Liver (tissue), 9 donors: ENCODE measurements around the gene CDC42BPB. TPM values are rescaled to one million over a fixed set of nuclear protein-coding genes. Genes with fewer than 3 reads are reported as not detected.

Experiments used
- DNase-seq: peaks from one replicate; pipeline ENCODE4 v3.0.0-alpha.2; 2017; ENCODE audit warnings: low spot score
- H3K27ac ChIP-seq, 2 donors: one replicate each; pipeline ENCODE4 v1.7.0; 2013; ENCODE audit warnings: inconsistent platforms in 2 of 2, low read length in 2 of 2, control low read depth in 1 of 2, low read depth in 1 of 2, mild to moderate bottlenecking in 1 of 2
- H3K27me3 ChIP-seq, 4 donors: one replicate each; pipeline versions ENCODE4 v1.6.1 to v1.7.0; 2013; ENCODE audit warnings: low read length in 3 of 4, inconsistent platforms in 1 of 4, mild to moderate bottlenecking in 1 of 4, moderate library complexity in 1 of 4; ENCODE audit not compliant: control insufficient read depth in 4 of 4, insufficient read depth in 4 of 4
- H3K36me3 ChIP-seq, 4 donors: one replicate each; pipeline versions ENCODE4 v1.6.1 to v1.7.0; 2013; ENCODE audit warnings: low read length in 3 of 4, mild to moderate bottlenecking in 3 of 4, low read depth in 1 of 4, moderate library complexity in 1 of 4; ENCODE audit not compliant: control insufficient read depth in 4 of 4, insufficient read depth in 3 of 4
- H3K4me1 ChIP-seq, 4 donors: one replicate each; pipeline versions ENCODE4 v1.6.1 to v1.7.0; 2013; ENCODE audit warnings: low read length in 3 of 4, mild to moderate bottlenecking in 3 of 4, moderate library complexity in 1 of 4; ENCODE audit not compliant: control insufficient read depth in 4 of 4, insufficient read depth in 4 of 4
- H3K4me3 ChIP-seq, 3 donors: one replicate each; pipeline versions ENCODE4 v1.6.1 to v1.7.0; 2013; ENCODE audit warnings: low read length in 3 of 3, control low read depth in 1 of 3, low read depth in 1 of 3, mild to moderate bottlenecking in 1 of 3
- H3K9ac ChIP-seq, 2 donors: one replicate each; pipeline ENCODE4 v1.7.0; 2013; ENCODE audit warnings: low read length in 2 of 2, mild to moderate bottlenecking in 2 of 2, moderate library complexity in 2 of 2, control low read depth in 1 of 2, low read depth in 1 of 2
- H3K9me3 ChIP-seq, 4 donors: one replicate each; pipeline versions ENCODE4 v1.6.1 to v1.7.0; 2013; ENCODE audit warnings: low read length in 3 of 4; ENCODE audit not compliant: control insufficient read depth in 4 of 4
- ATF3 ChIP-seq: IDR thresholded peaks from 2 replicates; pipeline ENCODE4 v1.6.1; 2016; ENCODE audit warnings: antibody characterized with exemption
- EGR1 ChIP-seq, 2 donors: IDR thresholded peaks; 2 replicates each; pipeline ENCODE4 v1.6.1; 2016 to 2018; ENCODE audit warnings: antibody characterized with exemption in 2 of 2, low read depth in 2 of 2
- FOXA1 ChIP-seq: IDR thresholded peaks from 2 replicates; pipeline ENCODE4 v1.6.1; 2016; ENCODE audit warnings: antibody characterized with exemption
- FOXA2 ChIP-seq: IDR thresholded peaks from 2 replicates; pipeline ENCODE4 v1.6.1; 2016; ENCODE audit warnings: antibody characterized with exemption
- GABPA ChIP-seq, 2 donors: IDR thresholded peaks in 1 of 2; conservative IDR thresholded peaks in 1 of 2; 2 replicates each; pipeline ENCODE4 v1.6.1; 2016; ENCODE audit warnings: antibody characterized with exemption in 2 of 2, mild to moderate bottlenecking in 1 of 2, moderate library complexity in 1 of 2
- HNF4A ChIP-seq, 2 donors: conservative IDR thresholded peaks; 2 replicates each; pipeline ENCODE4 v1.6.1; 2016; ENCODE audit warnings: antibody characterized with exemption in 2 of 2, mild to moderate bottlenecking in 2 of 2
- HNF4G ChIP-seq: IDR thresholded peaks from 2 replicates; pipeline ENCODE4 v1.6.1; 2016; ENCODE audit warnings: antibody characterized with exemption
- JUND ChIP-seq, 2 donors: IDR thresholded peaks; 2 replicates each; pipeline ENCODE4 v1.6.1; 2016; ENCODE audit warnings: antibody characterized with exemption in 2 of 2
- MAX ChIP-seq: IDR thresholded peaks from 2 replicates; pipeline ENCODE4 v1.6.1; 2016; ENCODE audit warnings: antibody characterized with exemption
- NR2F2 ChIP-seq: IDR thresholded peaks from 2 replicates; pipeline ENCODE4 v1.6.1; 2016; ENCODE audit warnings: antibody characterized with exemption
- RAD21 ChIP-seq, 2 donors: IDR thresholded peaks; 2 replicates each; pipeline ENCODE4 v1.6.1; 2016; ENCODE audit warnings: antibody characterized with exemption in 2 of 2, mild to moderate bottlenecking in 2 of 2
- RXRA ChIP-seq, 2 donors: IDR thresholded peaks; 2 replicates each; pipeline ENCODE4 v1.6.1; 2017 to 2018; ENCODE audit warnings: antibody characterized with exemption in 2 of 2, mild to moderate bottlenecking in 1 of 2
- SP1 ChIP-seq: IDR thresholded peaks from 2 replicates; pipeline ENCODE4 v1.6.1; 2018; ENCODE audit warnings: antibody characterized with exemption, mild to moderate bottlenecking
- TAF1 ChIP-seq: conservative IDR thresholded peaks from 2 replicates; pipeline ENCODE4 v1.6.1; 2016; ENCODE audit warnings: antibody characterized with exemption, mild to moderate bottlenecking
- YY1 ChIP-seq: IDR thresholded peaks from 2 replicates; pipeline ENCODE4 v1.6.1; 2016; ENCODE audit warnings: antibody characterized with exemption, mild to moderate bottlenecking
- ZBTB33 ChIP-seq: IDR thresholded peaks from 2 replicates; pipeline ENCODE4 v1.6.1; 2016; ENCODE audit warnings: antibody characterized with exemption
- WGBS: extraction: QIAGEN DNeasy Blood & Tissue Kit; methylation state at CpG from one replicate; pipeline ENCODE4 v1.1.7; 2013; 5-methylcytosine and 5-hydroxymethylcytosine counted together
- polyA plus RNA-seq, 2 donors: library from polyadenylated mRNA; stranded (reverse) in 1 of 2; unstranded in 1 of 2; fragments of 200-250 nt in 1 of 2; fragments of >200 nt in 1 of 2; fragmentation: Nextera tagmentation in 1 of 2; extraction: Ambion mirVana in 1 of 2; gene quantifications; one replicate each; pipeline versions ENCODE4 v1.2.1 to v1.2.3, GENCODE V29; 2013 to 2015
- total RNA-seq, 2 donors: library from RNA; depleted of rRNA; stranded (reverse); fragments of >200 nt; gene quantifications; one replicate each; pipeline ENCODE4 v1.2.3, GENCODE V29; 2014
- TF ChIP-seq, protein P1 (sequence below): fragments of 150-350 bp; IDR thresholded peaks from 2 replicates; pipeline ENCODE4 v1.5.1; 2017; ENCODE audit warnings: improper control_type of control experiment, low read depth, low read length; ENCODE audit not compliant: missing input control
- TF ChIP-seq, protein P2 (sequence below): IDR thresholded peaks from 2 replicates; pipeline ENCODE4 v1.6.1; 2016; ENCODE audit warnings: antibody characterized with exemption, mild to moderate bottlenecking
- donor health status: healthy.
- donor health status: healthy.
- donor health status: healthy.
- donor health status: healthy.
- donor health status: healthy.

CDC42BPB gene
- total and polyA plus RNA-seq, 4 donors, result 4.1 to 78.7 (median 29.7) TPM

DNA sequence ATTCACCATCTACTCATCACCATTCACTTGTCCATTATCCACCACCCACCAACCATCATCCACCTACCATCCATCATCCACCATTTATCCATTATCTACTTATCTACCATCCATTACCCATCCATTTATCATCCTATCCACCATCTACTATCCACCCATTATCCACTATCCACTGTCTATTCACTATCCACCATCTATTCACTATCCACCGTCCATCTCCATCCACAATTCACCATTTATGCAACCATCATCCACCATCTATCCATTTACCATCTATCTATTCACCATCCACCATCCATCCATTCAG, 136.4 kb downstream of the CDC42BPB start:
- Histone ChIP-seq H3K36me3 (no peaks in the 10 kb centered on the region), H3K9ac (no peak overlapping the region), H3K9me3 (no peaks in the 10 kb centered on the region), H3K27me3 (no peaks in the 10 kb centered on the region), H3K27ac (no peak overlapping the region), H3K4me1 (peaks cover 9 to 23% (median 16%) of the 10 kb centered on the region in 4 donors), H3K4me3 (no peak overlapping the region)
- TF ChIP-seq GABPA (IDR thresholded peaks at IDR 0.05 in 1 of 2, conservative IDR thresholded peaks at IDR 0.05 in 1 of 2) (no peak), FOXA2 (no peak), YY1 (no peak), HNF4A (conservative IDR thresholded peaks at IDR 0.05) (no peak), EGR1 (IDR thresholded peaks at IDR 0.05; ENCODE audit: low read depth in 2 of 2) (no peak), HNF4G (no peak), NR2F2 (no peak), FOXA1 (no peak), RAD21 (IDR thresholded peaks at IDR 0.05) (no peak), RXRA (IDR thresholded peaks at IDR 0.05) (no peak), SP1 (no peak), MAX (no peak), JUND (IDR thresholded peaks at IDR 0.05) (no peak), TAF1 (no peak), ATF3 (no peak), ZBTB33 (no peak)
- TF ChIP-seq, protein P1, sequence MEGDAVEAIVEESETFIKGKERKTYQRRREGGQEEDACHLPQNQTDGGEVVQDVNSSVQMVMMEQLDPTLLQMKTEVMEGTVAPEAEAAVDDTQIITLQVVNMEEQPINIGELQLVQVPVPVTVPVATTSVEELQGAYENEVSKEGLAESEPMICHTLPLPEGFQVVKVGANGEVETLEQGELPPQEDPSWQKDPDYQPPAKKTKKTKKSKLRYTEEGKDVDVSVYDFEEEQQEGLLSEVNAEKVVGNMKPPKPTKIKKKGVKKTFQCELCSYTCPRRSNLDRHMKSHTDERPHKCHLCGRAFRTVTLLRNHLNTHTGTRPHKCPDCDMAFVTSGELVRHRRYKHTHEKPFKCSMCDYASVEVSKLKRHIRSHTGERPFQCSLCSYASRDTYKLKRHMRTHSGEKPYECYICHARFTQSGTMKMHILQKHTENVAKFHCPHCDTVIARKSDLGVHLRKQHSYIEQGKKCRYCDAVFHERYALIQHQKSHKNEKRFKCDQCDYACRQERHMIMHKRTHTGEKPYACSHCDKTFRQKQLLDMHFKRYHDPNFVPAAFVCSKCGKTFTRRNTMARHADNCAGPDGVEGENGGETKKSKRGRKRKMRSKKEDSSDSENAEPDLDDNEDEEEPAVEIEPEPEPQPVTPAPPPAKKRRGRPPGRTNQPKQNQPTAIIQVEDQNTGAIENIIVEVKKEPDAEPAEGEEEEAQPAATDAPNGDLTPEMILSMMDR, result no peak
- TF ChIP-seq, protein P2, sequence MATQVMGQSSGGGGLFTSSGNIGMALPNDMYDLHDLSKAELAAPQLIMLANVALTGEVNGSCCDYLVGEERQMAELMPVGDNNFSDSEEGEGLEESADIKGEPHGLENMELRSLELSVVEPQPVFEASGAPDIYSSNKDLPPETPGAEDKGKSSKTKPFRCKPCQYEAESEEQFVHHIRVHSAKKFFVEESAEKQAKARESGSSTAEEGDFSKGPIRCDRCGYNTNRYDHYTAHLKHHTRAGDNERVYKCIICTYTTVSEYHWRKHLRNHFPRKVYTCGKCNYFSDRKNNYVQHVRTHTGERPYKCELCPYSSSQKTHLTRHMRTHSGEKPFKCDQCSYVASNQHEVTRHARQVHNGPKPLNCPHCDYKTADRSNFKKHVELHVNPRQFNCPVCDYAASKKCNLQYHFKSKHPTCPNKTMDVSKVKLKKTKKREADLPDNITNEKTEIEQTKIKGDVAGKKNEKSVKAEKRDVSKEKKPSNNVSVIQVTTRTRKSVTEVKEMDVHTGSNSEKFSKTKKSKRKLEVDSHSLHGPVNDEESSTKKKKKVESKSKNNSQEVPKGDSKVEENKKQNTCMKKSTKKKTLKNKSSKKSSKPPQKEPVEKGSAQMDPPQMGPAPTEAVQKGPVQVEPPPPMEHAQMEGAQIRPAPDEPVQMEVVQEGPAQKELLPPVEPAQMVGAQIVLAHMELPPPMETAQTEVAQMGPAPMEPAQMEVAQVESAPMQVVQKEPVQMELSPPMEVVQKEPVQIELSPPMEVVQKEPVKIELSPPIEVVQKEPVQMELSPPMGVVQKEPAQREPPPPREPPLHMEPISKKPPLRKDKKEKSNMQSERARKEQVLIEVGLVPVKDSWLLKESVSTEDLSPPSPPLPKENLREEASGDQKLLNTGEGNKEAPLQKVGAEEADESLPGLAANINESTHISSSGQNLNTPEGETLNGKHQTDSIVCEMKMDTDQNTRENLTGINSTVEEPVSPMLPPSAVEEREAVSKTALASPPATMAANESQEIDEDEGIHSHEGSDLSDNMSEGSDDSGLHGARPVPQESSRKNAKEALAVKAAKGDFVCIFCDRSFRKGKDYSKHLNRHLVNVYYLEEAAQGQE, result no peak
- DNase-seq, result no peak
- 100% methylated on average over 1 of the region's 1 CpG for WGBS
